ENCODE data around the gene NT5DC2.

NT5DC2 gene

GRCh38 chr3:52512727-52513126, 20.9 kb downstream of the NT5DC2 start:
- H3K9ac ChIP-seq (ENCODE audit: low read depth, low read length) = no peak overlapping the region
- peaks cover 6% of the 10 kb centered on the region for H3K27me3 ChIP-seq (ENCODE audit: insufficient read depth, low read length)
- H3K27ac ChIP-seq (ENCODE audit: low read length) = no peak overlapping the region
- no peak overlapping the region for H3K4me3 ChIP-seq (ENCODE audit: low read length)
- H3K4me1 ChIP-seq (ENCODE audit: insufficient read depth, low read length) = no peaks in the 10 kb centered on the region
- H3K36me3 ChIP-seq (ENCODE audit: insufficient read depth, low read depth, low read length) = no peaks in the 10 kb centered on the region
- H3K9me3 ChIP-seq (ENCODE audit: insufficient read depth, low read depth, low read length) = no peaks in the 10 kb centered on the region

GRCh38 chr3:52512105-52512504, 21.6 kb downstream of the NT5DC2 start:
- H3K27ac ChIP-seq (ENCODE audit: low read length) = no peak overlapping the region

GRCh38 chr3:52511509-52511908, 22.1 kb downstream of the NT5DC2 start:
- Histone ChIP-seq H3K36me3 (ENCODE audit: insufficient read depth, low read depth, low read length) (no peaks in the 10 kb centered on the region), H3K27me3 (ENCODE audit: insufficient read depth, low read length) (no peaks in the 10 kb centered on the region), H3K9ac (ENCODE audit: low read depth, low read length) (no peak overlapping the region), H3K9me3 (ENCODE audit: insufficient read depth, low read depth, low read length) (no peaks in the 10 kb centered on the region), H3K4me3 (ENCODE audit: low read length) (no peak overlapping the region), H3K4me1 (ENCODE audit: insufficient read depth, low read length) (no peaks in the 10 kb centered on the region), H3K27ac (ENCODE audit: low read length) (no peak overlapping the region)

More at GRCh38 chr3:52512105-52512504, 21.6 kb downstream of the NT5DC2 start:
- Histone ChIP-seq H3K36me3 (ENCODE audit: insufficient read depth, low read depth, low read length) (no peaks in the 10 kb centered on the region), H3K9ac (ENCODE audit: low read depth, low read length) (no peak overlapping the region), H3K9me3 (ENCODE audit: insufficient read depth, low read depth, low read length) (no peaks in the 10 kb centered on the region), H3K27me3 (ENCODE audit: insufficient read depth, low read length) (no peaks in the 10 kb centered on the region), H3K4me3 (ENCODE audit: low read length) (no peak overlapping the region), H3K4me1 (ENCODE audit: insufficient read depth, low read length) (no peaks in the 10 kb centered on the region)

GRCh38 chr3:52509753-52510328, 23.8 kb downstream of the NT5DC2 start:
- Histone ChIP-seq H3K4me1 (ENCODE audit: insufficient read depth, low read length) (no peaks in the 10 kb centered on the region), H3K36me3 (ENCODE audit: insufficient read depth, low read depth, low read length) (no peaks in the 10 kb centered on the region), H3K27me3 (ENCODE audit: insufficient read depth, low read length) (no peaks in the 10 kb centered on the region), H3K9me3 (ENCODE audit: insufficient read depth, low read depth, low read length) (no peaks in the 10 kb centered on the region), H3K4me3 (ENCODE audit: low read length) (no peak overlapping the region), H3K9ac (ENCODE audit: low read depth, low read length) (no peak overlapping the region), H3K27ac (ENCODE audit: low read length) (no peak overlapping the region)

GRCh38 chr3:52507359-52507758, 26.3 kb downstream of the NT5DC2 start:
- Histone ChIP-seq H3K36me3 (ENCODE audit: insufficient read depth, low read depth, low read length) (no peaks in the 10 kb centered on the region), H3K9ac (ENCODE audit: low read depth, low read length) (no peak overlapping the region), H3K9me3 (ENCODE audit: insufficient read depth, low read depth, low read length) (no peaks in the 10 kb centered on the region), H3K4me3 (ENCODE audit: low read length) (no peak overlapping the region), H3K27ac (ENCODE audit: low read length) (no peak overlapping the region), H3K27me3 (ENCODE audit: insufficient read depth, low read length) (no peaks in the 10 kb centered on the region), H3K4me1 (ENCODE audit: insufficient read depth, low read length) (no peaks in the 10 kb centered on the region)

GRCh38 chr3:52506266-52506966, 27.2 kb downstream of the NT5DC2 start:
- no peaks in the 10 kb centered on the region for H3K9me3 ChIP-seq (ENCODE audit: insufficient read depth, low read depth, low read length)
- no peak overlapping the region for H3K9ac ChIP-seq (ENCODE audit: low read depth, low read length)
- no peaks in the 10 kb centered on the region for H3K27me3 ChIP-seq (ENCODE audit: insufficient read depth, low read length)
- no peak overlapping the region for H3K4me3 ChIP-seq (ENCODE audit: low read length)
- no peaks in the 10 kb centered on the region for H3K36me3 ChIP-seq (ENCODE audit: insufficient read depth, low read depth, low read length)
- H3K4me1 ChIP-seq (ENCODE audit: insufficient read depth, low read length) = no peaks in the 10 kb centered on the region
- no peak overlapping the region for H3K27ac ChIP-seq (ENCODE audit: low read length)

- H3K36me3 ChIP-seq (ENCODE audit: insufficient read depth, low read depth, low read length) = no peaks in the 10 kb centered on the region
- no peak overlapping the region for H3K27ac ChIP-seq (ENCODE audit: low read length)
- no peaks in the 10 kb centered on the region for H3K9me3 ChIP-seq (ENCODE audit: insufficient read depth, low read depth, low read length)
- H3K27me3 ChIP-seq (ENCODE audit: insufficient read depth, low read length) = no peaks in the 10 kb centered on the region
- H3K4me1 ChIP-seq (ENCODE audit: insufficient read depth, low read length) = no peaks in the 10 kb centered on the region
- H3K4me3 ChIP-seq (ENCODE audit: low read length) = no peak overlapping the region
- no peak overlapping the region for H3K9ac ChIP-seq (ENCODE audit: low read depth, low read length)
Observed at GRCh38 chr3:52504977-52505376, 28.7 kb downstream of the NT5DC2 start.

GRCh38 chr3:52503788-52504424, 29.8 kb downstream of the NT5DC2 start:
- H3K9ac ChIP-seq (ENCODE audit: low read depth, low read length) = no peak overlapping the region
- no peak overlapping the region for H3K27ac ChIP-seq (ENCODE audit: low read length)
- H3K36me3 ChIP-seq (ENCODE audit: insufficient read depth, low read depth, low read length) = no peaks in the 10 kb centered on the region
- H3K27me3 ChIP-seq (ENCODE audit: insufficient read depth, low read length) = no peaks in the 10 kb centered on the region
- H3K9me3 ChIP-seq (ENCODE audit: insufficient read depth, low read depth, low read length) = no peaks in the 10 kb centered on the region
- no peak overlapping the region for H3K4me3 ChIP-seq (ENCODE audit: low read length)
- no peaks in the 10 kb centered on the region for H3K4me1 ChIP-seq (ENCODE audit: insufficient read depth, low read length)

- no peak overlapping the region for H3K4me3 ChIP-seq (ENCODE audit: low read length)
- no peaks in the 10 kb centered on the region for H3K27me3 ChIP-seq (ENCODE audit: insufficient read depth, low read length)
- H3K4me1 ChIP-seq (ENCODE audit: insufficient read depth, low read length) = no peaks in the 10 kb centered on the region
- H3K27ac ChIP-seq (ENCODE audit: low read length) = no peak overlapping the region
- H3K9ac ChIP-seq (ENCODE audit: low read depth, low read length) = no peak overlapping the region
- no peaks in the 10 kb centered on the region for H3K9me3 ChIP-seq (ENCODE audit: insufficient read depth, low read depth, low read length)
- H3K36me3 ChIP-seq (ENCODE audit: insufficient read depth, low read depth, low read length) = no peaks in the 10 kb centered on the region
Observed at GRCh38 chr3:52502808-52503350, 30.8 kb downstream of the NT5DC2 start.

GRCh38 chr3:52502001-52502400, 31.7 kb downstream of the NT5DC2 start:
- no peaks in the 10 kb centered on the region for H3K9me3 ChIP-seq (ENCODE audit: insufficient read depth, low read depth, low read length)
- H3K4me3 ChIP-seq (ENCODE audit: low read length) = no peak overlapping the region
- no peaks in the 10 kb centered on the region for H3K4me1 ChIP-seq (ENCODE audit: insufficient read depth, low read length)
- no peak overlapping the region for H3K9ac ChIP-seq (ENCODE audit: low read depth, low read length)
- H3K36me3 ChIP-seq (ENCODE audit: insufficient read depth, low read depth, low read length) = no peaks in the 10 kb centered on the region
- H3K27ac ChIP-seq (ENCODE audit: low read length) = no peak overlapping the region
- H3K27me3 ChIP-seq (ENCODE audit: insufficient read depth, low read length) = no peaks in the 10 kb centered on the region

GRCh38 chr3:52501046-52501445, 32.6 kb downstream of the NT5DC2 start:
- Histone ChIP-seq H3K4me3 (ENCODE audit: low read length) (no peak overlapping the region), H3K9ac (ENCODE audit: low read depth, low read length) (no peak overlapping the region), H3K4me1 (ENCODE audit: insufficient read depth, low read length) (no peaks in the 10 kb centered on the region), H3K27ac (ENCODE audit: low read length) (no peak overlapping the region), H3K27me3 (ENCODE audit: insufficient read depth, low read length) (no peaks in the 10 kb centered on the region), H3K9me3 (ENCODE audit: insufficient read depth, low read depth, low read length) (no peaks in the 10 kb centered on the region), H3K36me3 (ENCODE audit: insufficient read depth, low read depth, low read length) (no peaks in the 10 kb centered on the region)
